DOHH2 (cell line): Measurements from ENCODE around the gene PPM1H.

ENCODE experiments used
- CTCF ChIP-seq: fragments of 200-600 bp; sonication (generic); IDR thresholded peaks from one replicate; pipeline ENCODE4 v1.5.1; 2014; ENCODE audit warnings: antibody characterized with exemption, mild to moderate bottlenecking, low read depth, low read length; ENCODE audit not compliant: poor library complexity, severe bottlenecking
- EZH2phosphoT487 ChIP-seq: fragments of 200-600 bp; sonication (generic); IDR thresholded peaks from 2 replicates; pipeline ENCODE4 v1.6.1; 2017; ENCODE audit warnings: borderline replicate concordance, mild to moderate bottlenecking, antibody characterized with exemption, low read length, moderate library complexity, mixed read lengths

GRCh38 chr12:62703011-62703380 lies 232.0 kb downstream of the PPM1H start:
- TF ChIP-seq CTCF: no peak
- no peak for TF ChIP-seq EZH2phosphoT487
